HepG2 (cell line): ENCODE measurements around the gene SCNM1. TPM values are rescaled to one million over a fixed set of nuclear protein-coding genes. Genes with fewer than 3 reads are reported as not detected.
A peak's percentile ranks its signal among the peaks of the same experiment; 100 is the strongest.

Experiments
- CEBPB ChIP-seq: IDR thresholded peaks from 2 replicates; pipeline ENCODE4 v1.6.1; 2011; ENCODE audit warnings: low read depth, low read length, improper control_type of control experiment, borderline replicate concordance
- CHD2 ChIP-seq: IDR thresholded peaks from 2 replicates; pipeline ENCODE4 v1.6.1; 2011; ENCODE audit warnings: low read depth, low read length, improper control_type of control experiment
- GLI4 ChIP-seq: sonication (generic); formaldehyde crosslinking; IDR thresholded peaks from 2 replicates; pipeline ENCODE4 v1.5.1; 2020; ENCODE audit warnings: missing genetic modification reagents, mild to moderate bottlenecking, moderate library complexity, borderline replicate concordance
- HHEX ChIP-seq: IDR thresholded peaks from 2 replicates; pipeline ENCODE4 v1.6.1; 2016; ENCODE audit warnings: control low read depth
- NPAS2 ChIP-seq: sonication (generic); formaldehyde crosslinking; IDR thresholded peaks from 2 replicates; pipeline ENCODE4 v1.8.0; 2022; ENCODE audit warnings: mild to moderate bottlenecking, missing genetic modification reagents, borderline replicate concordance
- PHF21A ChIP-seq: sonication (generic); formaldehyde crosslinking; IDR thresholded peaks from 2 replicates; pipeline ENCODE4 v1.5.0; 2020; ENCODE audit warnings: mild to moderate bottlenecking, missing genetic modification reagents
- TP53 ChIP-seq: sonication (generic); formaldehyde crosslinking; conservative IDR thresholded peaks from 2 replicates; pipeline ENCODE4 v1.4.0; 2020; ENCODE audit warnings: missing genetic modification reagents
- ZFP36L1 ChIP-seq: sonication (generic); formaldehyde crosslinking; IDR thresholded peaks from 2 replicates; pipeline ENCODE4 v1.8.0; 2022; ENCODE audit warnings: mild to moderate bottlenecking, missing genetic modification reagents, moderate library complexity
- ZIK1 ChIP-seq: sonication (generic); formaldehyde crosslinking; IDR thresholded peaks from 2 replicates; pipeline ENCODE4 v1.5.0; 2020; ENCODE audit warnings: mild to moderate bottlenecking, low read depth, missing genetic modification reagents, borderline replicate concordance
- ZNF12 ChIP-seq: sonication (generic); formaldehyde crosslinking; IDR thresholded peaks from 2 replicates; pipeline ENCODE4 v1.5.0; 2020; ENCODE audit warnings: missing genetic modification reagents
- ZNF207 ChIP-seq: fragments of 450-650 bp; IDR thresholded peaks from 2 replicates; pipeline ENCODE4 v1.6.1; 2016; ENCODE audit warnings: antibody characterized with exemption, borderline replicate concordance
- ZNF510 ChIP-seq: sonication (generic); formaldehyde crosslinking; IDR thresholded peaks from 2 replicates; pipeline ENCODE4 v1.4.0; 2020; ENCODE audit warnings: low read depth, mild to moderate bottlenecking, missing genetic modification reagents
- ZNF556 ChIP-seq: sonication (generic); formaldehyde crosslinking; IDR thresholded peaks from 2 replicates; pipeline ENCODE4 v1.4.0; 2020; ENCODE audit warnings: mild to moderate bottlenecking, missing genetic modification reagents, borderline replicate concordance
- ZSCAN21 ChIP-seq: sonication (generic); formaldehyde crosslinking; IDR thresholded peaks from 2 replicates; pipeline ENCODE4 v1.8.0; 2022; ENCODE audit warnings: mild to moderate bottlenecking, missing genetic modification reagents, moderate library complexity, borderline replicate concordance
- polyA plus RNA-seq, 8 experiments: library from polyadenylated mRNA; depleted of rRNA in 3 of 8; stranded (reverse) in 7 of 8; unstranded in 1 of 8; fragments of >200 nt; fragmentation: Illumina TruSeq in 4 of 8; extraction: Trizol in 4 of 8; gene quantifications; 2 replicates each; pipeline versions ENCODE4 v1.2.1 to v1.2.3, GENCODE V29; 2011 to 2016; ENCODE audit warnings: low read depth in 4 of 8, missing spikeins in 1 of 8, mixed read lengths in 1 of 8; ENCODE audit not compliant: insufficient read depth in 1 of 8
- total RNA-seq, 5 experiments: library from RNA; depleted of rRNA; stranded (reverse); fragments of >200 nt; fragmentation: Illumina TruSeq; extraction: Trizol; gene quantifications; 2 replicates each; pipeline ENCODE4 v1.2.3, GENCODE V29; 2016; ENCODE audit warnings: low read depth in 1 of 5
- TF ChIP-seq, protein P1 (sequence below): sonication (generic); formaldehyde crosslinking; IDR thresholded peaks from 2 replicates; pipeline ENCODE4 v1.9.0; 2022; ENCODE audit warnings: low read depth, missing genetic modification reagents
- TF ChIP-seq, protein P2 (sequence below): sonication (generic); formaldehyde crosslinking; IDR thresholded peaks from 2 replicates; pipeline ENCODE4 v1.4.0; 2020; ENCODE audit warnings: mild to moderate bottlenecking, missing genetic modification reagents
- TF ChIP-seq, protein P3 (sequence below): sonication (generic); formaldehyde crosslinking; IDR thresholded peaks from 2 replicates; pipeline ENCODE4 v1.4.0; 2020; ENCODE audit warnings: missing genetic modification reagents
- TF ChIP-seq, protein P4 (sequence below): sonication (generic); formaldehyde crosslinking; IDR thresholded peaks from 2 replicates; pipeline ENCODE4 v1.4.0; 2020; ENCODE audit warnings: missing genetic modification reagents, borderline replicate concordance
- TF ChIP-seq, protein P5 (sequence below): sonication (generic); formaldehyde crosslinking; IDR thresholded peaks from 2 replicates; pipeline ENCODE4 v1.8.0; 2023; ENCODE audit warnings: mild to moderate bottlenecking, missing genetic modification reagents

Gene SCNM1
- total and polyA plus RNA-seq, 2 of the 13 experiments (the other 11 are each of a cell fraction or from before 2014, with no cell fraction given) = 16.3 to 31.5 TPM

DNA sequence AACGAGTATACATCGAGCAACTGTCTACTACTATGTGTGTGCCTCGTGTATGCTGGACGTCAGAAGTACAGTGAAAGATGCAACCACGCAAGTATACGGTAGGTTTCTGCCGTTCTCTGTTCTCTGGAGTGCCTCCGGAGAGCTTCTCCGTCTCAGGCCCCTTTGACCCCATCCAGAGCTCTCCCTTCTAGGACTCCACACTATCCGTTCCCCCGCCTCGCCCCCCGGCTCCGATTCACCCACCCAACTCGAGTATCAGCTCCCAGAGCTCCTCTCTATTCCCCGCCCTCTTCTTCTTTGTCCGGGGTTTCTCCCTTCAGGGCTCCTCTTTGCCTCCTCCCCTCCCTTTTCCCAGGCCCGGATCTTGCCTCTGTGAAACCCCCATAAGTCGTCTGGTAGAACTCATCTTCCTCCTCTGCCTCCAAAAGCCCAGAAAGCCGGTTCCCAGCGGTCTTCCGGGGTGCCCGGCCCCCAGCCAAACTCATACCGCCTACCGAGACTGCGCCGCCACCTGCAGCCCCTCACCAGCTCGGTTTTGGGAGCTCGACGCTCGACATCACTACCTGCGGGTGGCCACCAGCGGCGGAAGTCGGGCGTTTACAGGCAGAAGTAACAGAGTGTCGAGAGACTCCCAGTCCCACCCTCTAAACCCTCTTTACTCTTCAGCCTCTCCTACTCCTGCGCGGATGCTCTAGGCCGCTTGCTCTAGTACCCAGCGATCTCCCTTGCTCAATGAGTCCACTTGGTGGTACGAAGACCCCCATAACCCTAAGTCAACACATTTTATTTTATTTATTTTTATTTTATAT, 23.9 kb downstream of the SCNM1 start, which contains the start of gene VPS72 (continued):
- TF ChIP-seq, protein P1, sequence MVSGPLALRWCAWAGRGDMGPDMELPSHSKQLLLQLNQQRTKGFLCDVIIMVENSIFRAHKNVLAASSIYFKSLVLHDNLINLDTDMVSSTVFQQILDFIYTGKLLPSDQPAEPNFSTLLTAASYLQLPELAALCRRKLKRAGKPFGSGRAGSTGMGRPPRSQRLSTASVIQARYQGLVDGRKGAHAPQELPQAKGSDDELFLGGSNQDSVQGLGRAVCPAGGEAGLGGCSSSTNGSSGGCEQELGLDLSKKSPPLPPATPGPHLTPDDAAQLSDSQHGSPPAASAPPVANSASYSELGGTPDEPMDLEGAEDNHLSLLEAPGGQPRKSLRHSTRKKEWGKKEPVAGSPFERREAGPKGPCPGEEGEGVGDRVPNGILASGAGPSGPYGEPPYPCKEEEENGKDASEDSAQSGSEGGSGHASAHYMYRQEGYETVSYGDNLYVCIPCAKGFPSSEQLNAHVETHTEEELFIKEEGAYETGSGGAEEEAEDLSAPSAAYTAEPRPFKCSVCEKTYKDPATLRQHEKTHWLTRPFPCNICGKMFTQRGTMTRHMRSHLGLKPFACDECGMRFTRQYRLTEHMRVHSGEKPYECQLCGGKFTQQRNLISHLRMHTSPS (CRISPR knock-in tag) = 0 out of 2 replicates have a peak, but pooled peaks have one; percentile 38
- TF ChIP-seq ZSCAN21 (CRISPR knock-in tag) = 0 out of 2 replicates have a peak, but pooled peaks have one; percentile 38
- TF ChIP-seq ZIK1 (CRISPR knock-in tag) = 0 out of 2 replicates have a peak, but pooled peaks have one; percentile 58
- TF ChIP-seq NPAS2 (CRISPR knock-in tag) = no peak
- no peak for TF ChIP-seq CHD2
- TF ChIP-seq CEBPB = no peak
- TF ChIP-seq ZNF556 = peak; percentile 65; the same call in 1 of the 2 replicates
- no peak for TF ChIP-seq ZNF207
- no peak for TF ChIP-seq GLI4
- TF ChIP-seq, protein P2, sequence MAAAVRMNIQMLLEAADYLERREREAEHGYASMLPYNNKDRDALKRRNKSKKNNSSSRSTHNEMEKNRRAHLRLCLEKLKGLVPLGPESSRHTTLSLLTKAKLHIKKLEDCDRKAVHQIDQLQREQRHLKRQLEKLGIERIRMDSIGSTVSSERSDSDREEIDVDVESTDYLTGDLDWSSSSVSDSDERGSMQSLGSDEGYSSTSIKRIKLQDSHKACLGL (CRISPR knock-in tag) = peak; percentile 57; the same call in 1 of the 2 replicates
- TF ChIP-seq, protein P3, sequence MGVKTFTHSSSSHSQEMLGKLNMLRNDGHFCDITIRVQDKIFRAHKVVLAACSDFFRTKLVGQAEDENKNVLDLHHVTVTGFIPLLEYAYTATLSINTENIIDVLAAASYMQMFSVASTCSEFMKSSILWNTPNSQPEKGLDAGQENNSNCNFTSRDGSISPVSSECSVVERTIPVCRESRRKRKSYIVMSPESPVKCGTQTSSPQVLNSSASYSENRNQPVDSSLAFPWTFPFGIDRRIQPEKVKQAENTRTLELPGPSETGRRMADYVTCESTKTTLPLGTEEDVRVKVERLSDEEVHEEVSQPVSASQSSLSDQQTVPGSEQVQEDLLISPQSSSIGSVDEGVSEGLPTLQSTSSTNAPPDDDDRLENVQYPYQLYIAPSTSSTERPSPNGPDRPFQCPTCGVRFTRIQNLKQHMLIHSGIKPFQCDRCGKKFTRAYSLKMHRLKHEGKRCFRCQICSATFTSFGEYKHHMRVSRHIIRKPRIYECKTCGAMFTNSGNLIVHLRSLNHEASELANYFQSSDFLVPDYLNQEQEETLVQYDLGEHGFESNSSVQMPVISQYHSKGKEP (CRISPR knock-in tag) = 0 out of 2 replicates have a peak, but pooled peaks have one; percentile 49
- peak; percentile 39; the same call in 1 of the 2 replicates for TF ChIP-seq ZFP36L1 (CRISPR knock-in tag)
- TF ChIP-seq, protein P4, sequence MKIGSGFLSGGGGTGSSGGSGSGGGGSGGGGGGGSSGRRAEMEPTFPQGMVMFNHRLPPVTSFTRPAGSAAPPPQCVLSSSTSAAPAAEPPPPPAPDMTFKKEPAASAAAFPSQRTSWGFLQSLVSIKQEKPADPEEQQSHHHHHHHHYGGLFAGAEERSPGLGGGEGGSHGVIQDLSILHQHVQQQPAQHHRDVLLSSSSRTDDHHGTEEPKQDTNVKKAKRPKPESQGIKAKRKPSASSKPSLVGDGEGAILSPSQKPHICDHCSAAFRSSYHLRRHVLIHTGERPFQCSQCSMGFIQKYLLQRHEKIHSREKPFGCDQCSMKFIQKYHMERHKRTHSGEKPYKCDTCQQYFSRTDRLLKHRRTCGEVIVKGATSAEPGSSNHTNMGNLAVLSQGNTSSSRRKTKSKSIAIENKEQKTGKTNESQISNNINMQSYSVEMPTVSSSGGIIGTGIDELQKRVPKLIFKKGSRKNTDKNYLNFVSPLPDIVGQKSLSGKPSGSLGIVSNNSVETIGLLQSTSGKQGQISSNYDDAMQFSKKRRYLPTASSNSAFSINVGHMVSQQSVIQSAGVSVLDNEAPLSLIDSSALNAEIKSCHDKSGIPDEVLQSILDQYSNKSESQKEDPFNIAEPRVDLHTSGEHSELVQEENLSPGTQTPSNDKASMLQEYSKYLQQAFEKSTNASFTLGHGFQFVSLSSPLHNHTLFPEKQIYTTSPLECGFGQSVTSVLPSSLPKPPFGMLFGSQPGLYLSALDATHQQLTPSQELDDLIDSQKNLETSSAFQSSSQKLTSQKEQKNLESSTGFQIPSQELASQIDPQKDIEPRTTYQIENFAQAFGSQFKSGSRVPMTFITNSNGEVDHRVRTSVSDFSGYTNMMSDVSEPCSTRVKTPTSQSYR (CRISPR knock-in tag) = no peak; the same call in 1 of the 2 replicates
- no peak for TF ChIP-seq ZNF510 (CRISPR knock-in tag)
- 0 out of 2 replicates have a peak, but pooled peaks have one; percentile 35 for TF ChIP-seq ZNF12 (CRISPR knock-in tag)
- TF ChIP-seq, protein P5, sequence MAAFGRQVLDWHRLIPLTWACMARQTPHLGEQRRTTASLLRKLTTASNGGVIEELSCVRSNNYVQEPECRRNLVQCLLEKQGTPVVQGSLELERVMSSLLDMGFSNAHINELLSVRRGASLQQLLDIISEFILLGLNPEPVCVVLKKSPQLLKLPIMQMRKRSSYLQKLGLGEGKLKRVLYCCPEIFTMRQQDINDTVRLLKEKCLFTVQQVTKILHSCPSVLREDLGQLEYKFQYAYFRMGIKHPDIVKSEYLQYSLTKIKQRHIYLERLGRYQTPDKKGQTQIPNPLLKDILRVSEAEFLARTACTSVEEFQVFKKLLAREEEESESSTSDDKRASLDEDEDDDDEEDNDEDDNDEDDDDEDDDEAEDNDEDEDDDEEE (CRISPR knock-in tag) = 0 out of 2 replicates have a peak, but pooled peaks have one; percentile 58
- no peak for TF ChIP-seq HHEX (CRISPR knock-in tag)
- peak; percentile 28; the same call in 1 of the 2 replicates for TF ChIP-seq TP53 (CRISPR knock-in tag)
- TF ChIP-seq PHF21A (CRISPR knock-in tag) = peak; percentile 89
